GM12874 (cell line): ENCODE measurements around the gene SORCS2.

ENCODE experiments used
- CTCF ChIP-seq: IDR thresholded peaks from 2 replicates; pipeline ENCODE4 v1.5.1; 2011; ENCODE audit warnings: low read depth, mild to moderate bottlenecking, control low read depth, low read length, moderate library complexity; ENCODE audit not compliant: insufficient read depth

Gene SORCS2

GRCh38 chr4:7783541-7783940 is 591.2 kb downstream of the SORCS2 start:
- TF ChIP-seq CTCF = no peak

- no peak for TF ChIP-seq CTCF
These were observed 592.0 kb downstream of the SORCS2 start for GRCh38 chr4:7784131-7784870.

- no peak for TF ChIP-seq CTCF
These were observed 592.7 kb downstream of the SORCS2 start for GRCh38 chr4:7785017-7785416.

GRCh38 chr4:7786040-7786439 is 593.7 kb downstream of the SORCS2 start:
- no peak for TF ChIP-seq CTCF

GRCh38 chr4:7786517-7786916 is 594.2 kb downstream of the SORCS2 start:
- no peak for TF ChIP-seq CTCF

- TF ChIP-seq CTCF = no peak
These were observed 594.7 kb downstream of the SORCS2 start for GRCh38 chr4:7787067-7787466.

- no peak for TF ChIP-seq CTCF
These were observed 595.4 kb downstream of the SORCS2 start for GRCh38 chr4:7787681-7788141.
